Right kidney (tissue), 1 donor: Measurements from ENCODE around the gene CEP350.
A peak's percentile ranks its signal among the peaks of the same experiment; 100 is the strongest.
"Not testable (repeated sequence)": the region's sequence is repeated elsewhere in the genome, so short reads cannot be mapped to it uniquely, and the experiment has no call there.

Experiments used
- DNase-seq: peaks from one replicate; pipeline ENCODE4 v3.0.0-alpha.2; 2016

CEP350 gene

GRCh38 chr1:180130651-180131050 is 176.0 kb downstream of the CEP350 start:
- DNase-seq, result no peak

GRCh38 chr1:180131510-180131909 is 176.9 kb downstream of the CEP350 start:
- DNase-seq, result no peak

GRCh38 chr1:180133193-180133592 is 178.6 kb downstream of the CEP350 start:
- DNase-seq, result no peak

GRCh38 chr1:180133688-180134087 is 179.1 kb downstream of the CEP350 start:
- DNase-seq, result not testable (repeated sequence)

- no peak for DNase-seq
Measured at GRCh38 chr1:180135535-180135934, 180.9 kb downstream of the CEP350 start.

- DNase-seq, result no peak
Measured at GRCh38 chr1:180136331-180136967, 181.8 kb downstream of the CEP350 start.

- DNase-seq, result no peak
Measured at GRCh38 chr1:180136968-180137356, 182.4 kb downstream of the CEP350 start.

GRCh38 chr1:180137776-180138175 is 183.2 kb downstream of the CEP350 start:
- no peak for DNase-seq

- no peak for DNase-seq
Measured at GRCh38 chr1:180141381-180141934, 186.8 kb downstream of the CEP350 start.

- no peak for DNase-seq
Measured at GRCh38 chr1:180143359-180143758, 188.7 kb downstream of the CEP350 start.

- DNase-seq, result no peak
Measured at GRCh38 chr1:180144659-180145357, 190.2 kb downstream of the CEP350 start.

GRCh38 chr1:180145446-180145845 is 190.8 kb downstream of the CEP350 start:
- DNase-seq, result no peak

- DNase-seq, result no peak
Measured at GRCh38 chr1:180150982-180151381, 196.4 kb downstream of the CEP350 start.

- DNase-seq, result no peak
Measured at GRCh38 chr1:180151508-180151907, 196.9 kb downstream of the CEP350 start.

- DNase-seq, result no peak
Measured at GRCh38 chr1:180152588-180152987, 198.0 kb downstream of the CEP350 start.

- no peak for DNase-seq
Measured at GRCh38 chr1:180153032-180153431, 198.4 kb downstream of the CEP350 start.

- no peak for DNase-seq
Measured at GRCh38 chr1:180154003-180154324, 199.4 kb downstream of the CEP350 start.

GRCh38 chr1:180154325-180155181 is 199.9 kb downstream of the CEP350 start, which contains the start of gene QSOX1:
Gene QSOX1, plus strand, starts transcription at chr1:180154869. Its CDS starts 39 bp downstream, at chr1:180154908.
- DNase-seq, result peak; percentile 97

GRCh38 chr1:180155182-180155682 is 200.6 kb downstream of the CEP350 start:
- no peak for DNase-seq

- DNase-seq, result no peak
Measured at GRCh38 chr1:180156201-180156600, 201.6 kb downstream of the CEP350 start.

GRCh38 chr1:180156631-180157091 is 202.1 kb downstream of the CEP350 start:
- no peak for DNase-seq

- no peak for DNase-seq
Measured at GRCh38 chr1:180157108-180157507, 202.5 kb downstream of the CEP350 start.
